GM12878 (cell line): ENCODE measurements around the gene AXL.

Source experiments
- JUNB ChIP-seq: IDR thresholded peaks from 2 replicates; pipeline ENCODE4 v1.6.1; 2016; ENCODE audit warnings: antibody characterized with exemption, mild to moderate bottlenecking
- TCF7 ChIP-seq: IDR thresholded peaks from 2 replicates; pipeline ENCODE4 v1.6.1; 2014; ENCODE audit warnings: antibody characterized with exemption, borderline replicate concordance

DNA sequence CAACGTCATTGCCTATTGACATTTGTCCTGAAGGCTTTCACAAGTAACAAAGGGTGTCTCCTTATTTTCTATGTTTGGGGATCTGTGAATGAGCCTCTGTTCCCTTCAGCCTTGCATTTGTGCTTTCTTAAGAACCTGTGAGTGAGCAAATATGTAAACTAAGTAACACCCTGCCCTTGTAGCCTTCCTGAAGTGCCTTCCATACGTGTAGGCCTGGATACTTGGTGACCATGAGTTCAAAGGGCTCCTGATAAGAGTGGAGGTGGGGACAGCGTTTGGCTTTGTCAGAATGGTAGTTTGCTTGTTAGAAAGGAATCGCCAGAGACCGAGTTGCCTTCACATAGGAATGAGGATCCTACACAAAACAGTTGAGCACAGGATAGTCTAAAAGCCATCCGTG, 76.5 kb downstream of the AXL start:
- no peak for TF ChIP-seq JUNB
- TF ChIP-seq TCF7: no peak
